HuH-7 (cell line): ENCODE measurements around the gene CHN2.

Experiments used
- DNase-seq: peaks from one replicate; pipeline ENCODE4 v3.0.0; 2011; ENCODE audit warnings: low spot score

The CHN2 gene

DNA sequence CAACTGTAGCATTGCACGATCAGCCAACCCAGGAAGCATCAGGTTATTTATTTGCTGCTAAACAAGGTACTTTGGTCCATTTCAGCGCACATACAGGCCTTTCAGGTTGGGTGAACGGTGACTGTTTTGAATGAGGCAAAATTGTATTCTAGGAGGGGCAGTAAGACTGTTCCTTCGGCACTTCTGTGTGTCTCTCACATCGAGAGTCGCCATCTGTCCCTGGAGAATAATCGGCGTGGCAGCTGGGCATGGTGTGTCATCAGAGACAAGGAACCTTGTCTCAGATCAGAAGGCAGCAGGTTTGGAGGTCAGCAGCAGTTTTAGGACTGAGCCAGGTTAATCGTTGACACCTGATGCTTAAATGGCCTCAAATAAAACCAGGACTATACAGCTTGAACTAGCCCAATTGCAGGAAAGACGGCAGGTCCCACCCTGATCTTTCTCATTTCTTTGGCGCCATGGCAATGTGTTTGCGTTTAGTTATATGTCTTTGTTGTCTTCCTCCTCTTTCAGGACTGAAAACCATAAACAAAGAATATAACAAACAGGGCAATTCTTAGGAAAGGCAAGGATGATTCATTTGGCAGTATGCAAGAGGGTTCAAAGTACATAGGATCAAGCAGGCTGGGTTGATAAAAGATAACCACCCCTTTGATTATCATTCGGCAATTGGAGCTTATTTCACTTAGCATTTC, 277.0 kb downstream of the CHN2 start:
- DNase-seq: no peak

DNA sequence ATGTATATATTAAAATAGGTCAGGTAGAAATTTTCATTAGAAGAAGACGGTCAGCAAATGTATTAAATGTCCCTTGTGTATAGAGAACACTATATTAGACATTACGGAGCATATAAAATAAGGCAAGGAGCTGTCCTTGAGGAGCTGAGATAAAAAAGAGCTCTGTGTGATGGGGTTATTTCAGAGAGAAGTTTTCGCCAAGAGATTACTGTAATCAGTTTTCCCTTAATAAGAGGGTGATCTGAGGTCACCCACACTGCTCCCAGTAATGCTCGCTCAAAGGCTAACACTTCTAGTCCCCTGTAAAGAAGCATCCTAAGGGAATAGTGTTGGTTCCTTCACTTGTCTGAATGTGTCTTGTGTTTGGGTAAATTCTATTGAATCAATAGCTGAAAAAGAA, 282.3 kb downstream of the CHN2 start:
- no peak for DNase-seq

GRCh38 chr7:29478226-29478625, 283.7 kb downstream of the CHN2 start:
- DNase-seq: no peak

DNA sequence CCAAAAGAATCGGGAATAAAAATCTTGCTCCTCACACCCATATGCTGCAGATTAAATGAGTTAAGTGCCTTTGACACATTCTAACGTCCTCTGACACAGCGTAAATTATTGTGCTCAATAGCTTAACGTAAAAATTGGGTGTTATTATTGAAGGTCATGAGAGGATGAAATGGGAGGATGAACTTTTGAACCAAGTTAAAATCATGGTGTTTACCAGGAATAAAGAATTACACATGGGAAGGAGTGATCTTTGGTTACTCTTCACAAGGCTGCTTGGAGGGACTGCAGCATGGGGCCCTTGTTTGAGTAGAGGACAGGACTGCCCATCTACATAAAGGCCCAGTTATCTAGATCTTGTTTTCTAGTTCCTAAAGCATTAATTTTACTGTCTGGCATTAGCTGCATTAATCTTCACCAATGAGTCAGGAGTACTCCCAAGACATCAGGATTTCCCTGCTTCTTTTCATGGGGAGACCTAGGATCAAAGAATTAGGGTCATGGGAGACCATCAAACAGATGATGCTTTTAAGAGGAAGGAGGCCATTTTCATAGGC, 284.2 kb downstream of the CHN2 start:
- no peak for DNase-seq

- no peak for DNase-seq
Measured at GRCh38 chr7:29479301-29480200, 285.0 kb downstream of the CHN2 start.

DNA sequence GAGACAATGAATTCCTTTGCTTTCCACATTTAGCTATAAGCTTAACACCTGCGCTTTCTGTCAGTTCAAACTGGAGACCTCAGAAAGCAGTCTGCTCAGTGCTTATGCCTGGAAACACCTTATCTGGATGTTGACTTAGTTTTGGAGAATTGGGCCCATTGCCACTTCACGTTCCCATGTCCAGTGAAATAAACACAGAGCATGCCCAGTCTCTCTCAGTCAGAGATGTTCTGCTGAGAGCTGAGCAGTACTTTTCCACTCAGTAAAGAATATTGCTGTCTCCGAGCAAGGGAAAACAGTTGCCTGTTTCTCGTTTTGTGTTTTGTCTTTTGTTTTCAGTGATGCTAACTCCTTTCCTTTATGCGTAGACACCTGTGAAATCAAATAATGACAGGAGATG, 285.9 kb downstream of the CHN2 start:
- DNase-seq: no peak

DNA sequence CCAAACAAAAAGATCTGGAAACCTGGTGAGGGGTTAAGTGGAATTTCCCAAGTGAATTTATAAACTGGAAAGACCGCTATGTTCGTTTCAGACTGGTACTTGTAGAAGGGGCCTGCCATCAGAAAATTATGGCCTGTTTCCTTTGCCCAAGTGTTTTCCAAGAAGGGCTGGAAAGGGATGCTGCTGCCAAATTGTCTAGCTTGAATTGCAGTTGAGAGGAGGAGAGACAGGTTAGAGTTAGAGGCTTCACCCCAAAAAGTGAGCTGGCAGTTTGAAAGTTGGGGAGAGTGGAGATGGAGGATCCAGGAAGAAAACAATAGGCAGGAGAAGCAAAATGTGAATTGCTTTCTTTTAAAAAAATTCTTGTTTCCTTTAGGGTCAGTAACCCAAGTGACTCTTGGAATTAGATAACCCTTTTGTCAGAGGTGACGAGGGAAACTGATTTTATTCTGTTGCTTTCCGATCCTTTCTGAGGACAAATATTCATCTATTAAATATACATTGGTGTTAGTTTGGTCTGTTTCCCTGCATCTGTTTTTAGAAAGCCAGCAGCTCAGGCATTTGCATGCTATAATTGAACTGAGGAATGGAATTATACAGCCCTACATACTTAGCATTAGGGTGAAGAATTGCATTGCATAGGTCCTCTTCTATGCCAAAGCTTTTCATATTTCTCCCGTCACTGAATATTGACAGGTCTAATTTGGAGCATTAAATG, 286.5 kb downstream of the CHN2 start:
- no peak for DNase-seq

DNA sequence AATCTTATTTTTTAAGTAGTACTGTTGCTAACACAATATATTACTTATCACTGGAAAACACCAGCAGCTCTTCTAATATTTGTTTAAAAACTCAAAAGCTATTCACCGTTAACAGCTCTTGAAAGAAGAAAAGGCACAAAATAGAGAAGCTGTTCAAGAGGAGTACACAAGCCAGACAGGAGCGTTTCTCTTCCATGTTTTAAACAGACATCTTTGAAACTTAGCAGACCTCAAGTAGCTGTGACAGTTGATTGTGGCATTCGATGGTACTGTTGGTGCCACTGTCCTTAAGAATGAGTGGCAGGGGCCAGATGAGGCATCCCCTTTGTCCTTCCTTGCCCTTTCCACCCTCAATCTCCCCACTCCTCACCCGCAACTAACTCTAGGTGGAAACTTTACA, 287.5 kb downstream of the CHN2 start:
- DNase-seq: no peak

GRCh38 chr7:29483219-29484104, 288.9 kb downstream of the CHN2 start:
- DNase-seq: no peak

DNA sequence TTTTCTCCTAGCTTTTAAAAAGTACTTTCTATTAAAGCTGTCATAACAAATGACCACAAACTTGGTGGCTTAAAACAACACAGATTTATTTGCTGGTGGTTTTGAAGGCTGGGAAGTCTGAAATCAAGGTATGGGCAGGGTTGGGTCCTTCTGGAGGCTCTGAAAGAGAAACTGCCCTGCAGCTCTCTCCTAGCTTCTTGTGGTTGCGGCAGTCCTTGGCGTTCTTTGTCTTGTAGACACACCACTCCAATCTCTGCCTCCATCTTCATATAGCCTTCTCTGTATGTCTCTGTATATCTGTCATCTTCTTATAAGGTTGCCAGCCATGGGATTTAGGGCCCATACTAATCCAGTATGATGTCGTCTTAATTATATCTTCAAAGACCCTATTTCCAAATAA, 289.7 kb downstream of the CHN2 start:
- DNase-seq: no peak

- DNase-seq: no peak
Measured at GRCh38 chr7:29485339-29486190, 291.0 kb downstream of the CHN2 start.

DNA sequence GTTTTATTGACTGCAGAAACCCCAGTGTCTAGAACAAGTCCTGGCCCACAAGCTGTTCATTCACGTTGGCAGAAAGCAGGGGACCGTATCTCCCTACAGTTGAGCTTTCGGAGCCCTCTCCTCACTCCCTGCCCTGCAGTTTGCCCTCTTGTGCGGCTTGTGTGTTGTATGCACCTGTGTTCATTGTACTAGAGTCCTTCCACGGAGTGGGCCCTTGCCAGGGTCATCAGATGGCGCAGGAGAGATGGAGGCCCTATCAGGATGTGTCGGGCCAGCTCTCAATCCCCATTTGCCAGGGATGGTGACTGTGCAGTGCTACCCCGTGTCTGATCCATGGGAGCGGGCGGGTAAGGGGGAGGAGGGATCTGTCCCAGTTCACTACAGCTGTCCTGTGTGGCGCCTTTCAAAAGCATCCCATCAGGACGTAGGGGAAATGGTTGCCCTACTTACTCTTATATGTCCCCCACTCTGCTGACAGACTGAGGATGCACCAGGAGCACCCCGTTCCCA, 291.7 kb downstream of the CHN2 start:
- no peak for DNase-seq

DNA sequence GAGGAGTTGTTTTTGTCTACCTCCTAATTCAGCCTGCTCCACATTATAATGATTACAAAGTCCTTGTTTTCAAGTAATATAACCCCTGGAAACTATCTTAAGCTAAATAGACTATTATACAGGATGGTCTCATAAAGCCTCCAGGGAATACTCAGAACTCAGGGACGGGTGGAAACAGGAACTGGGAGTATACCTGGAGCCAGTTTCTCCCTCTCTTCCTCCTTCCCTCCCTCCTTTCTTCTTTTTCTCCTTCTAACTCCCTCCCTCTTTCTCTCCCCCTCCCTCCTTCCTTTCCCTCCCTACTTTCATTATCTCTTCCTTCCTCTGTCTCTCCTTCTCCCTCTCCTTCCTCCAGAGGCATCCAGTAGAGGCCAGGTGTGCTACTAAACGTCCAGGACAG, 292.8 kb downstream of the CHN2 start:
- DNase-seq: no peak

- DNase-seq: no peak
Measured at GRCh38 chr7:29488203-29488970, 293.8 kb downstream of the CHN2 start.

GRCh38 chr7:29488977-29489376, 294.4 kb downstream of the CHN2 start:
- DNase-seq: no peak

DNA sequence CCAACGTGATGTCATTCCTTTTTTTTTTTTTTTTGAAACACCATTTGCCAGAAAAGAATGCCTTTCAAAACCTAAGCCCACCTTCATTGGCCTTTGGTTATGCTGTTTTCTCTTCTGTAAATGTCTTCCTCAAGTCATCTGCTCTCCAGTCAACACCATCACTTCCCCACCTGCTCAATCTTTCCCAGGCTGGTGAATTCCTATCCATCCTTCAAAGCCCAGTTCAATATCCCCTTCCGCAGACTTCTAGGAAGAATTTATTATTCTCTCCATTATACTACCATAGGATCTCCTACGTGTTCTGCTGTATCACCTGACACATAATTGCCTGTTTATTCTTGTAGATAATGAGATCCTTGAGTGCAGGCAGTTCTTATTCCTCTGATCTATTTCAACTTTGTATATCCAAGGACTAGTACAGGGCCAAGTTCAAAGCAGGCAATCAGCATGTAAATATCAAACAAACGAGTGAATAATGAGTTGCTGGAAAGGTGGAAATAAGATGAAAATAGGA, 295.6 kb downstream of the CHN2 start:
- DNase-seq: no peak

DNA sequence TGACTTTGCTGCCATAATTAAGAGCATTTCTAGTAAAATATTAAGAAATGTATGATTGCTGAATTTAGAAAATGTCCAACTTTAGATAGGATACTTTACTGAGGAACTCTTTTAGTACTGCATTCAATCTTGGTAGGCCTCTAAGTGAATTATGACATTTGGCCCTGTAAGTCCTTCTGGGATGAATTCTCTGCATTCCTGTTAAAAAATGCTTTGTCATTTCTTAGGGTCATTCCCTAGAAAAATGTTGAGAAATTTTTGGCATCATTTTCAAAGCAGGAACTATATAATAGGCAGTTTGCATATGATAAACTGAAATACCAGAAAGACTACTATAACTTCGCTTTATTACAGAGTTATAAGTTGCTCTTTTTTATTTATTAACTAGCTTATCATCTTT, 299.8 kb downstream of the CHN2 start:
- no peak for DNase-seq

DNA sequence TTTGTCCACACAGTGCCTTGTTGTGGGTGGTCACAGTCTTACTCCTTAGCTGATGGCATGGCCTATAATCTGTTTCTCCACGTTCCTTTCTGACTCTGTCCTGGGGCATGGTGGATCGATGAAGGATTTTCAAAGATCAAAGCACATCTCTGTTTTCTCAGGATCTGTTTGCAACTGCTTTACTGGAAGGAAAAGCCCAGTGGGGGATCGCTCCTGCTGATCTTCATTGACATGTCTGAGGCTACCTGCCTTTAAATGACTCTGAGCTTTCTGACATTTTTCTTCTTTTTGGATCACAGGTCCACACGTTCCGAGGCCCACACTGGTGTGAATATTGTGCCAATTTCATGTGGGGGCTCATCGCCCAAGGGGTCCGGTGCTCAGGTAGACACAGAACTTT, 301.1 kb downstream of the CHN2 start:
- no peak for DNase-seq

GRCh38 chr7:29496355-29497020, 301.9 kb downstream of the CHN2 start:
- DNase-seq: no peak
